ENCODE data around the gene PPM1N.

The PPM1N gene

GRCh38 chr19:45498411-45499195 is at the start of gene PPM1N:
TSS of gene PPM1N (plus strand) at chr19:45498443. CDS start at chr19:45498473, 30 bp downstream.
- no peak for DNase-seq (ENCODE audit: low read depth, low spot score)
- no peak within 1 kb of the TSS for H3K27ac ChIP-seq

- H3K27ac ChIP-seq = peak overlapping the region; percentile 96
These were observed 49.4 kb upstream of the PPM1N start for GRCh38 chr19:45448887-45449299.

GRCh38 chr19:45450012-45450333 is 48.3 kb upstream of the PPM1N start:
- peak overlapping the region; percentile 96 for H3K27ac ChIP-seq
- no peak for DNase-seq (ENCODE audit: low read depth, low spot score)

More at GRCh38 chr19:45448887-45449299, 49.4 kb upstream of the PPM1N start:
- no peak for DNase-seq (ENCODE audit: low read depth, low spot score)

- DNase-seq (ENCODE audit: low read depth, low spot score) = peak; percentile 77
- H3K27ac ChIP-seq = peak overlapping the region; percentile 96
These were observed 47.0 kb upstream of the PPM1N start for GRCh38 chr19:45451131-45451849.

GRCh38 chr19:45451850-45452387 is 46.3 kb upstream of the PPM1N start:
- H3K27ac ChIP-seq = peak overlapping the region; percentile 96
- no peak for DNase-seq (ENCODE audit: low read depth, low spot score)

GRCh38 chr19:45455707-45456499 is 42.3 kb upstream of the PPM1N start:
- peak; percentile 96 for DNase-seq (ENCODE audit: low read depth, low spot score)
- H3K27ac ChIP-seq = peak overlapping the region; percentile 89

- DNase-seq (ENCODE audit: low read depth, low spot score) = no peak
- H3K27ac ChIP-seq = peak overlapping the region; percentile 89
These were observed 41.8 kb upstream of the PPM1N start for GRCh38 chr19:45456500-45456815.

GRCh38 chr19:45457776-45458175 is 40.5 kb upstream of the PPM1N start:
- H3K27ac ChIP-seq = no peak overlapping the region
- DNase-seq (ENCODE audit: low read depth, low spot score) = no peak

GRCh38 chr19:45460807-45461347 is 37.4 kb upstream of the PPM1N start:
- H3K27ac ChIP-seq = no peak overlapping the region
- no peak for DNase-seq (ENCODE audit: low read depth, low spot score)

- DNase-seq (ENCODE audit: low read depth, low spot score) = no peak
- no peak overlapping the region for H3K27ac ChIP-seq
These were observed 36.1 kb upstream of the PPM1N start for GRCh38 chr19:45462174-45462573.

GRCh38 chr19:45463241-45463640 is 35.0 kb upstream of the PPM1N start:
- no peak for DNase-seq (ENCODE audit: low read depth, low spot score)
- H3K27ac ChIP-seq = no peak overlapping the region

GRCh38 chr19:45464274-45464673 is 34.0 kb upstream of the PPM1N start:
- H3K27ac ChIP-seq = no peak overlapping the region
- no peak for DNase-seq (ENCODE audit: low read depth, low spot score)

- DNase-seq (ENCODE audit: low read depth, low spot score) = no peak
- H3K27ac ChIP-seq = no peak overlapping the region
These were observed 33.3 kb upstream of the PPM1N start for GRCh38 chr19:45464852-45465441.

- no peak for DNase-seq (ENCODE audit: low read depth, low spot score)
- peak overlapping the region; percentile 72 for H3K27ac ChIP-seq
These were observed 31.2 kb upstream of the PPM1N start for GRCh38 chr19:45467115-45467455.

- DNase-seq (ENCODE audit: low read depth, low spot score) = peak; percentile 65
- H3K27ac ChIP-seq = peak within 1 kb of the TSS; percentile 72
These were observed 30.6 kb upstream of the PPM1N start, which contains the start of gene FOSB for GRCh38 chr19:45467456-45468158. TSS of gene FOSB (plus strand) at chr19:45467996. CDS start at chr19:45468587, 591 bp downstream.

GRCh38 chr19:45468159-45468651 is 30.0 kb upstream of the PPM1N start:
- DNase-seq (ENCODE audit: low read depth, low spot score) = no peak
- peak overlapping the region; percentile 72 for H3K27ac ChIP-seq

GRCh38 chr19:45468803-45469131 is 29.5 kb upstream of the PPM1N start:
- DNase-seq (ENCODE audit: low read depth, low spot score) = no peak

GRCh38 chr19:45469132-45469944 is 28.9 kb upstream of the PPM1N start:
- peak; percentile 66 for DNase-seq (ENCODE audit: low read depth, low spot score)
- H3K27ac ChIP-seq = peak overlapping the region; percentile 72

More at GRCh38 chr19:45468803-45469131, 29.5 kb upstream of the PPM1N start:
- H3K27ac ChIP-seq = peak overlapping the region; percentile 72

All from epithelial cell of prostate (primary cell).